ENCODE measurements around the gene GALM.
"Not testable (repeated sequence)": the region's sequence is repeated elsewhere in the genome, so short reads cannot be mapped to it uniquely, and the experiment has no call there.

Gene GALM

GRCh38 chr2:38713338-38713737, 47.4 kb downstream of the GALM start:
- DNase-seq = no peak

GRCh38 chr2:38714941-38715340, 49.0 kb downstream of the GALM start:
- DNase-seq = not testable (repeated sequence)

- no peak for DNase-seq
Measured at GRCh38 chr2:38716185-38716584, 50.3 kb downstream of the GALM start.

GRCh38 chr2:38718601-38719000, 52.7 kb downstream of the GALM start:
- peak; percentile 13 to 18 for DNase-seq

GRCh38 chr2:38719706-38720105, 53.8 kb downstream of the GALM start:
- DNase-seq = no peak

GRCh38 chr2:38720613-38721241, 54.8 kb downstream of the GALM start:
- no peak for DNase-seq

GRCh38 chr2:38722271-38723061, 56.6 kb downstream of the GALM start:
- DNase-seq = peak; percentile 67 to 88

- DNase-seq = peak; percentile 44 to 80
Measured at GRCh38 chr2:38723173-38723572, 57.3 kb downstream of the GALM start.

- no peak for DNase-seq
Measured at GRCh38 chr2:38727661-38728060, 61.7 kb downstream of the GALM start.

- DNase-seq = no peak
Measured at GRCh38 chr2:38728694-38729093, 62.8 kb downstream of the GALM start.

GRCh38 chr2:38731090-38731489, 65.2 kb downstream of the GALM start:
- no peak for DNase-seq

GRCh38 chr2:38731684-38732221, 65.8 kb downstream of the GALM start:
- DNase-seq = no peak

- DNase-seq = no peak
Measured at GRCh38 chr2:38733300-38733971, 67.5 kb downstream of the GALM start.

- no peak for DNase-seq
Measured at GRCh38 chr2:38734299-38735058, 68.6 kb downstream of the GALM start.

GRCh38 chr2:38735999-38736320, 70.0 kb downstream of the GALM start:
- DNase-seq = no peak

- not testable (repeated sequence) for DNase-seq
Measured at GRCh38 chr2:38737000-38737698, 71.2 kb downstream of the GALM start.

GRCh38 chr2:38737925-38738324, 72.0 kb downstream of the GALM start:
- no peak for DNase-seq

GRCh38 chr2:38739524-38739923, 73.6 kb downstream of the GALM start:
- DNase-seq = no peak

GRCh38 chr2:38740851-38741731, 75.2 kb downstream of the GALM start:
- peak in 1 of 2 experiments; percentile 40 for DNase-seq

GRCh38 chr2:38742797-38743559, 77.1 kb downstream of the GALM start:
- no peak for DNase-seq

All from NCI-H524 (cell line).